ENCODE data around the gene FAM83D.

Gene FAM83D

GRCh38 chr20:38931984-38932383, 5.8 kb downstream of the FAM83D start:
- no peak for TF ChIP-seq CTCF (IDR thresholded peaks at IDR 0.05; ENCODE audit: extremely low read depth, insufficient read depth, missing control alignments)
- DNase-seq (ENCODE audit: low spot score), result no peak
- in situ Hi-C loops (cut with MboI; ENCODE audit: low pct_unique_long_range_greater_than_20kb, low sequenced_read_pairs, unreplicated experiment), result no loop called here

- no peak for TF ChIP-seq CTCF (IDR thresholded peaks at IDR 0.05; ENCODE audit: extremely low read depth, insufficient read depth, missing control alignments)
- in situ Hi-C loops (cut with MboI; ENCODE audit: low pct_unique_long_range_greater_than_20kb, low sequenced_read_pairs, unreplicated experiment), result no loop called here
- DNase-seq (ENCODE audit: low spot score), result no peak
Measured at GRCh38 chr20:38932457-38933120, 6.4 kb downstream of the FAM83D start.

GRCh38 chr20:38934530-38934929, 8.3 kb downstream of the FAM83D start:
- TF ChIP-seq CTCF (IDR thresholded peaks at IDR 0.05; ENCODE audit: extremely low read depth, insufficient read depth, missing control alignments), result no peak
- no peak for DNase-seq (ENCODE audit: low spot score)
- in situ Hi-C loops (cut with MboI; ENCODE audit: low pct_unique_long_range_greater_than_20kb, low sequenced_read_pairs, unreplicated experiment), result no loop called here

- DNase-seq (ENCODE audit: low spot score), result no peak
- TF ChIP-seq CTCF (IDR thresholded peaks at IDR 0.05; ENCODE audit: extremely low read depth, insufficient read depth, missing control alignments), result no peak
- in situ Hi-C loops (cut with MboI; ENCODE audit: low pct_unique_long_range_greater_than_20kb, low sequenced_read_pairs, unreplicated experiment), result no loop called here
Measured at GRCh38 chr20:38935285-38935684, 9.1 kb downstream of the FAM83D start.

- no peak for DNase-seq (ENCODE audit: low spot score)
- TF ChIP-seq CTCF (IDR thresholded peaks at IDR 0.05; ENCODE audit: extremely low read depth, insufficient read depth, missing control alignments), result no peak
- in situ Hi-C loops (cut with MboI; ENCODE audit: low pct_unique_long_range_greater_than_20kb, low sequenced_read_pairs, unreplicated experiment), result no loop called here
Measured at GRCh38 chr20:38935967-38936407, 9.8 kb downstream of the FAM83D start.

- in situ Hi-C loops (cut with MboI; ENCODE audit: low pct_unique_long_range_greater_than_20kb, low sequenced_read_pairs, unreplicated experiment), result no loop called here
- TF ChIP-seq CTCF (IDR thresholded peaks at IDR 0.05; ENCODE audit: extremely low read depth, insufficient read depth, missing control alignments), result no peak
- no peak for DNase-seq (ENCODE audit: low spot score)
Measured at GRCh38 chr20:38937000-38937399, 10.8 kb downstream of the FAM83D start.

Data from GM13977 (cell line).